CMK (cell line): ENCODE data around the gene IQCF2.
"Not testable (repeated sequence)": the region's sequence is repeated elsewhere in the genome, so short reads cannot be mapped to it uniquely, and the experiment has no call there.

ENCODE experiments used
- DNase-seq: peaks from one replicate; pipeline ENCODE4 v3.0.0-alpha.2; 2010; ENCODE audit warnings: low read depth

IQCF2 gene

GRCh38 chr3:51879937-51880336 is 18.5 kb downstream of the IQCF2 start:
- DNase-seq, result no peak

- DNase-seq, result no peak
Measured at GRCh38 chr3:51886447-51886846, 25.0 kb downstream of the IQCF2 start.

- DNase-seq, result no peak
Measured at GRCh38 chr3:51887620-51888019, 26.2 kb downstream of the IQCF2 start.

GRCh38 chr3:51888463-51889105 is 27.2 kb downstream of the IQCF2 start:
- DNase-seq, result no peak

GRCh38 chr3:51891242-51892039 is 30.0 kb downstream of the IQCF2 start:
- DNase-seq, result no peak

GRCh38 chr3:51894391-51894790 is 33.0 kb downstream of the IQCF2 start:
- no peak for DNase-seq

GRCh38 chr3:51894939-51895338 is 33.5 kb downstream of the IQCF2 start:
- no peak for DNase-seq

GRCh38 chr3:51896607-51897305 is 35.3 kb downstream of the IQCF2 start:
- no peak for DNase-seq

- no peak for DNase-seq
Measured at GRCh38 chr3:51897391-51897790, 36.0 kb downstream of the IQCF2 start.

GRCh38 chr3:51900043-51900442 is 38.6 kb downstream of the IQCF2 start:
- DNase-seq, result not testable (repeated sequence)

GRCh38 chr3:51902361-51902760 is 40.9 kb downstream of the IQCF2 start:
- not testable (repeated sequence) for DNase-seq

- DNase-seq, result no peak
Measured at GRCh38 chr3:51904034-51904823, 42.8 kb downstream of the IQCF2 start.

- DNase-seq, result no peak
Measured at GRCh38 chr3:51908026-51908425, 46.6 kb downstream of the IQCF2 start.
